ENCODE measurements around the gene UBL4A. TPM values are rescaled to one million over a fixed set of nuclear protein-coding genes. Genes with fewer than 3 reads are reported as not detected.

UBL4A gene
- polyA plus RNA-seq, 1 experiment, result 33.3 TPM

- ChIA-PET POLR2A (no interaction called here), CTCF (interaction anchor here (1.2 kb wide), 1 partner anchor 61 kb away, joined by 3 read pairs; no protein-coding TSS in a partner anchor)
- peaks cover 50% of the 10 kb centered on the region for H3K36me3 ChIP-seq (ENCODE audit: control insufficient read depth, insufficient read depth, low read length)
- H3K4me3 ChIP-seq (ENCODE audit: low read depth, low read length), result no peak overlapping the region
- no peaks in the 10 kb centered on the region for H3K27me3 ChIP-seq (ENCODE audit: control insufficient read depth, insufficient read depth, low read length)
- DNase-seq (ENCODE audit: low read depth), result no peak
- no peak for TF ChIP-seq CTCF (IDR thresholded peaks at IDR 0.05; ENCODE audit: insufficient read depth, low read depth, low read length)
Observed at GRCh38 chrX:154466036-154466435, 20.4 kb downstream of the UBL4A start.

- ChIA-PET POLR2A (no interaction called here), CTCF (interaction anchor here (1.2 kb wide), 1 partner anchor 62 kb away, joined by 3 read pairs; no protein-coding TSS in a partner anchor)
- TF ChIP-seq CTCF (IDR thresholded peaks at IDR 0.05; ENCODE audit: insufficient read depth, low read depth, low read length), result no peak
- Histone ChIP-seq H3K4me3 (ENCODE audit: low read depth, low read length) (no peak overlapping the region), H3K27me3 (ENCODE audit: control insufficient read depth, insufficient read depth, low read length) (no peaks in the 10 kb centered on the region), H3K36me3 (ENCODE audit: control insufficient read depth, insufficient read depth, low read length) (peaks cover 48% of the 10 kb centered on the region)
- no peak for DNase-seq (ENCODE audit: low read depth)
Observed at GRCh38 chrX:154465601-154466000, 20.8 kb downstream of the UBL4A start.

GRCh38 chrX:154464806-154465365 is 21.5 kb downstream of the UBL4A start:
- H3K4me3 ChIP-seq (ENCODE audit: low read depth, low read length), result no peak overlapping the region
- CTCF ChIA-PET, result no interaction called here
- POLR2A ChIA-PET, result no interaction called here
- H3K27me3 ChIP-seq (ENCODE audit: control insufficient read depth, insufficient read depth, low read length), result no peaks in the 10 kb centered on the region
- peaks cover 42% of the 10 kb centered on the region for H3K36me3 ChIP-seq (ENCODE audit: control insufficient read depth, insufficient read depth, low read length)
- no peak for TF ChIP-seq CTCF (IDR thresholded peaks at IDR 0.05; ENCODE audit: insufficient read depth, low read depth, low read length)
- no peak for DNase-seq (ENCODE audit: low read depth)

- ChIA-PET POLR2A (no interaction called here), CTCF (no interaction called here)
- no peak for DNase-seq (ENCODE audit: low read depth)
- TF ChIP-seq CTCF (IDR thresholded peaks at IDR 0.05; ENCODE audit: insufficient read depth, low read depth, low read length), result no peak
- Histone ChIP-seq H3K36me3 (ENCODE audit: control insufficient read depth, insufficient read depth, low read length) (peaks cover 39% of the 10 kb centered on the region), H3K27me3 (ENCODE audit: control insufficient read depth, insufficient read depth, low read length) (no peaks in the 10 kb centered on the region), H3K4me3 (ENCODE audit: low read depth, low read length) (no peak overlapping the region)
Observed at GRCh38 chrX:154463611-154464220, 22.7 kb downstream of the UBL4A start.

- Histone ChIP-seq H3K36me3 (ENCODE audit: control insufficient read depth, insufficient read depth, low read length) (peaks cover 34% of the 10 kb centered on the region), H3K27me3 (ENCODE audit: control insufficient read depth, insufficient read depth, low read length) (no peaks in the 10 kb centered on the region), H3K4me3 (ENCODE audit: low read depth, low read length) (no peak overlapping the region)
- DNase-seq (ENCODE audit: low read depth), result no peak
- ChIA-PET POLR2A (no interaction called here), CTCF (no interaction called here)
- no peak for TF ChIP-seq CTCF (IDR thresholded peaks at IDR 0.05; ENCODE audit: insufficient read depth, low read depth, low read length)
Observed at GRCh38 chrX:154462396-154462795, 24.0 kb downstream of the UBL4A start.

Measured in BJ (cell line).